ENCODE measurements around the gene POTEI.
"Not testable (repeated sequence)": the region's sequence is repeated elsewhere in the genome, so short reads cannot be mapped to it uniquely, and the experiment has no call there.

DNA sequence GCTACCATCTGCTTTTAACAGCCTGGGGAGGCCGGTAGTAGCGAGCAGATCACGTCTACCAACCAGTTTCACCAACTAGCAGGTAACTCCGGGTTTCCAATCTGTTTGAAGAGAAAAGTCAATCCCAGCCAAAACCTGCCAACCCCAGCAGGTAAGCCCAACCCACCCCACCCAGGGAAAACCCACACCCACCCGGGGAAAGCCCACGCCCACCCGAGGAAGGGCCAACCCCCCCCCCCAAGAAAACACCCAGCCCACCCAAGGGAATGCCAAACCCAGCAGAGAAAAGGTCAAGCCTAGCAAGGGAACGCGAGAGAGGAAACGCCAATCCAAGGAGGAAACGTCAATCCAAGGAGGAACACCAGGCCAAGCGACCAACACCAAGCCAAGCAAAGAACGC is at the start of gene POTEI:
- TF ChIP-seq, protein P1, sequence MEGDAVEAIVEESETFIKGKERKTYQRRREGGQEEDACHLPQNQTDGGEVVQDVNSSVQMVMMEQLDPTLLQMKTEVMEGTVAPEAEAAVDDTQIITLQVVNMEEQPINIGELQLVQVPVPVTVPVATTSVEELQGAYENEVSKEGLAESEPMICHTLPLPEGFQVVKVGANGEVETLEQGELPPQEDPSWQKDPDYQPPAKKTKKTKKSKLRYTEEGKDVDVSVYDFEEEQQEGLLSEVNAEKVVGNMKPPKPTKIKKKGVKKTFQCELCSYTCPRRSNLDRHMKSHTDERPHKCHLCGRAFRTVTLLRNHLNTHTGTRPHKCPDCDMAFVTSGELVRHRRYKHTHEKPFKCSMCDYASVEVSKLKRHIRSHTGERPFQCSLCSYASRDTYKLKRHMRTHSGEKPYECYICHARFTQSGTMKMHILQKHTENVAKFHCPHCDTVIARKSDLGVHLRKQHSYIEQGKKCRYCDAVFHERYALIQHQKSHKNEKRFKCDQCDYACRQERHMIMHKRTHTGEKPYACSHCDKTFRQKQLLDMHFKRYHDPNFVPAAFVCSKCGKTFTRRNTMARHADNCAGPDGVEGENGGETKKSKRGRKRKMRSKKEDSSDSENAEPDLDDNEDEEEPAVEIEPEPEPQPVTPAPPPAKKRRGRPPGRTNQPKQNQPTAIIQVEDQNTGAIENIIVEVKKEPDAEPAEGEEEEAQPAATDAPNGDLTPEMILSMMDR (IDR thresholded peaks at IDR 0.05) = not testable (repeated sequence)
- not testable (repeated sequence) for TF ChIP-seq EP300 (IDR thresholded peaks at IDR 0.05)
